Activated gamma-delta T cell treated with anti-CD3 and anti-CD28 coated beads, Interleukin-2, amount 50 U/mL, for 16 hours (primary cell): ENCODE measurements around the gene PTPN4.

Experiments used
- DNase-seq: peaks from one replicate; pipeline ENCODE4 v3.0.0-alpha.2; 2020; ENCODE audit warnings: low read depth

The PTPN4 gene

DNA sequence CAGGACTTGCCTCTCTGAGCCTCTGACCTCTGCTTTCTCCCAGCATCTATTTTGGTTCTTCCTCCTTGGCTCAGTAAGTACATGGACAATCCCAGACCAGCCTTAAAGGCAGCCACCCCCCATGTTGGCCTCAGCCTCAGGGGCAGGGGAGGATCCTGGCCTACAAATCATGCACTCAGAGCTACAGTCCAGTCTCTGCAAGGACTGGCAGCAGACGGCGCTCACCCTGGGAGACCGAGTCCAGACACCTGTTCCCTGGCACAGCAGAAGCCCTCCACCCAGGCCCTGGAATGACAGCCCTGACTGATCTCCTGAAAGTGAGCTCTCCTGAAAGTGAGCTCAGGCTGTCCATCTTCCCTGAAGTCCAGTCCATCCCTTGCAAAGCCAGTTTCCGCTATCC is 25.7 kb upstream of the PTPN4 start:
- DNase-seq: no peak

GRCh38 chr2:119735565-119735964 is 24.2 kb upstream of the PTPN4 start:
- no peak for DNase-seq

DNA sequence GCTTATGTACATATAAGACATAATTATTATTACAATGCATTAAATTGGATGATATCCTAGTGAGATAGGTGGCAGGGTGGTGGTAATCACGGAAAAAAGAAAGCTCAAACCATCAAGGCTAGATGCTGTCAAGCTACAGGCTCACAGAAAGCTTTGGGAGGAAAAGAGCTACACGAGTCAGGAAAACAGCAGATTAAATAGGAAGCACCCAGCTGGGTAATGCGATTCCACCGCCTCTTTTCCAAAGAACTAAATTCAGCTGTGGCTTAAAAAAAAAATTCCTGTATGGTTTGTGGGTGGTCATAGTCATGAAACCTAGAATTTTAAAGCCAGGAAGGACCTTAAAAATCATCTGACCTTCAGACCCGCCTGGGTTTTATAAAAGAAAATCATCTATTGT is 23.7 kb upstream of the PTPN4 start:
- DNase-seq: no peak

- no peak for DNase-seq
Observed at GRCh38 chr2:119739580-119740255, 20.0 kb upstream of the PTPN4 start.

DNA sequence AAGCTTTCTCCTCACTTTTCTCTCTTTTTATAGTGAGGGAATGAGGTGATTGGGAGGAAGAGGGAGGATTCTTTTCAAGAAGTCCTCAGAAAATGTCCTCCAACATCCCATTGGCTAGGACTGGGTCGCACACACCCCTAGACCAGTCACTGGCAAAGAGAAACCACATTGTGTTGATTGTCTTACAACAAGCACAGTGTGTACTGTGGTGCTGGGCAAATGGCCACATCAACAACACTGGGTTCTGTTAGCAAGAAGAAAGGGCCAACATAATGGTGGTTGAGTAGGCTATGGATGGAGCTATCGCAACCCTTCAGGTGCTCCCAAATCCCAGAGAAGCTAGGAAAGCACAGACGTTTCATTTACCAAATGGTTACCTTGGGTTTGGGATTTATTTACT is 18.7 kb upstream of the PTPN4 start:
- DNase-seq: no peak

DNA sequence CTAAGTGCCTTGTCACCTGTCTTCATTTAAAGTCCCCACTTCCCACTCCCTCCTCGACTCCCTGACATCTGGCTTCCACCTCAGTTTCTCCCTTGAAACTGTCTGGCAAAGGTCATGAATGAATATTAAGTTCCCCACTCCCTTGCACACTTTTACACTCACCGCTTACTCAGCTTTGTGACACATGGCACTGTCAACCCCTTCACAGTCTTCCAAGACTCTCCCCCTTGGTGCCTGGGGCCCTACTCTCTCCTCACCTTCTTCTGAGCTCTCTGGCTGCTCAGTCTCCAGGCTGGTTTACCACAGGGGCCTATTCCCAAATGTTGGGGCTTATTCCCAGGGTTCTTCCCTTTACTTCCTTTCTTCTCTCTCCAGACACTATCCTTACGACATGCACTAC is 17.9 kb upstream of the PTPN4 start:
- no peak for DNase-seq

DNA sequence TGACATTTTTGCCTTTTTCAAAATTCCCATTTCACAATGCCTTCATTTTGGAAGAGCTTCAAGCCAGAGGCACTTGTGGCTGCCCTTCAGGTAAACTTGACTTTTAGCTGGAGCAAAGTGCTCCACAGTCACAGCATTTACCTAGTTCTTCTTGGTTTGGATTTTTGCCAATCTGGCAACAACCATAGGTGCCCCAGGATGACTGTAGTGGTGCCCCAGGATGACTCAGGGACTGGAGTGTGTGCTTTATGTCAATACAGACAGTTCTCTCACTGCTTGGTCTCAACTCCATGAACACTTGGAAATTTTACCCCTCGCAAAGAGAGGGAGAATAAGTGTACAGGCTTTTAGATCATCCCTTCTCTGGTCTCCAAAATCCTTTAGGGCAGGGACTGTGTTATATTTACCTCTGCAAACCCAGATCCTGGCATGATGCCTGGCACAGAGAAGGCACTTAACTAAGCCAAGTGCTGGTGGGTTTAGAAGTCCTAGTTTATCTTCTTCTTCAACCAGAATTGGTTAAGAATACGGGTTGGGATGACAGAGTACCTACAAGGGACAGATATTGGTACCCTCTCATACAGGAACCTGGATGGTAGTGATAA is 15.3 kb upstream of the PTPN4 start:
- no peak for DNase-seq

GRCh38 chr2:119745566-119745965 is 14.2 kb upstream of the PTPN4 start:
- DNase-seq: no peak

DNA sequence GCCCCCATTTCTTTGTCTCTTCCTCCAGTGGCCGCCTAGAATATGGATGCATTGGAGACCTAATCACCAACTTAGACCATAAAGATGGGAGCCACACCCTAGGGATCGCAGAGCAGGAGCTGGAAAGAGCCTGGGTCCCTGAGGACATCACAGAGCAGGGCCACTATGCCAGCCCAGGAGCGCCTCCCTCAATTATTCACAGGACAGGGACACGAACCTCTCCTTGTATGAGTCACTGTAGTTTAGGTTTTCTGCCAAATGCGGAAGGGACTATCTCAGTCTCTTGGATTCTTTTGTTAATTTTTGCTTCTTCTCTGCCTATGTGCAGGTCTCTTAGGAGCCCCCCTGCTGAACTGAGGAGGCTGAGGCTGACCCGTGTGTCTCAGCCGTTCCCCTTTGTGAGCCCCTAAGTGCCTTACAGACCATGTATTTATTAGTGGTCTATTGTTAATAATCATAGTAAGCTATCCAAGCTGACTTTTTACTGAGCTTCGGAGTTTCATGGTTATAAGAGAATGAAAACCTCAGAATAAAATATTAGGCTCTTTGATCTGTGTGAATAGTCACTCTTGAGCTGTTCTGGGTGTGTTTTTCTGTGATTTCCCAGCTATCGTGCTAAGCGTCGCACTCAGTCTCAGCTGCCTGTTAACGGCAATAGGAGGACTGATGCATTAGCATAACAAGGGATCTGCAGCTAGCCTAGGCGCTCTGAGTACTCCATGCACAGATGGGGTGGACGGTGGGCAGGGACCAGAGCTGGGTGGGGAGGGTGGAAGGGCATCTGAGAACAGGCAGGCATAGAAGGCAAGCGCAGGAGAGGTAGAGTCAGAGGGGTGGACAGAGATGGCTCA is 12.7 kb upstream of the PTPN4 start:
- DNase-seq: no peak

GRCh38 chr2:119748135-119748534 is 11.6 kb upstream of the PTPN4 start:
- no peak for DNase-seq

GRCh38 chr2:119749477-119750012 is 10.2 kb upstream of the PTPN4 start:
- DNase-seq: no peak

- no peak for DNase-seq
Observed at GRCh38 chr2:119751706-119752105, 8.0 kb upstream of the PTPN4 start.

- DNase-seq: no peak
Observed at GRCh38 chr2:119753041-119753929, 6.4 kb upstream of the PTPN4 start.

DNA sequence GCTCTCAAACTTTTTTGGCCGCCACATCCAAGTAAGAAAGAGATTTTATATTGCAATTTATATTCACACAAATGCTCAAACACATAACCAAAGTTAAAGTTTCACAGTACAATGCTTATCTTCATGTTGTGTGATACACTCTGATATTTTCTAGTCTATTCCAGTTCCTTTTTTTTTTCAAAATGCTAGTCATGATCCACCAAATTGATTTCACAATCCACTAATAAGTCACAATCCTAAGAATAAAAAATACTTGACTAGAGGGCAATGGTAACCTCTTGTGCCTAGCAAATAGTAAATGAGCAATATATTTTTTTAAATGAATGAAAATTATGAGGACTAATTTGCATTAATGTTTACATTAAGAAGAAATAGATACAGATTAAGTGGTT is 5.8 kb upstream of the PTPN4 start:
- DNase-seq: no peak

DNA sequence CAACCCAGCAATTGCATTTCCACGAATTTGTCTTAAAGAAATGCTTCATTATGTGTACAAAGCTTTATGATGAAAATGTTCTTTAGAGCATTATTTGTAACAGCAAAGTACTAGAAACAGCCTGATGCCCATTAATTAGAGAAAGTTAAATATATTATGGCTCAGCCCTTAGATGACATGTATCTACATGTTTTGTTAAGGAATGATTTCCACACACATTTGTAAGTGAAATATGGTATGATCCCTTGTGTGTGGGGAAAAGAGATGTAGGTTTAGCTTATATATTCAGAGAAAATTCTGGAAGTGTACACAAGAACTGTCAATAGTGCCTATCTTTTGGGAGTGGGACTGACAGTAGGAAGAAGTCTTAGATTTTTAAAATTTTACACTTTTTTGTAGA is 3.8 kb upstream of the PTPN4 start:
- DNase-seq: no peak

GRCh38 chr2:119756837-119757236 is 2.9 kb upstream of the PTPN4 start:
- peak; percentile 5 for DNase-seq

GRCh38 chr2:119758881-119759450 is 756 bp upstream of the PTPN4 start:
- no peak for DNase-seq

DNA sequence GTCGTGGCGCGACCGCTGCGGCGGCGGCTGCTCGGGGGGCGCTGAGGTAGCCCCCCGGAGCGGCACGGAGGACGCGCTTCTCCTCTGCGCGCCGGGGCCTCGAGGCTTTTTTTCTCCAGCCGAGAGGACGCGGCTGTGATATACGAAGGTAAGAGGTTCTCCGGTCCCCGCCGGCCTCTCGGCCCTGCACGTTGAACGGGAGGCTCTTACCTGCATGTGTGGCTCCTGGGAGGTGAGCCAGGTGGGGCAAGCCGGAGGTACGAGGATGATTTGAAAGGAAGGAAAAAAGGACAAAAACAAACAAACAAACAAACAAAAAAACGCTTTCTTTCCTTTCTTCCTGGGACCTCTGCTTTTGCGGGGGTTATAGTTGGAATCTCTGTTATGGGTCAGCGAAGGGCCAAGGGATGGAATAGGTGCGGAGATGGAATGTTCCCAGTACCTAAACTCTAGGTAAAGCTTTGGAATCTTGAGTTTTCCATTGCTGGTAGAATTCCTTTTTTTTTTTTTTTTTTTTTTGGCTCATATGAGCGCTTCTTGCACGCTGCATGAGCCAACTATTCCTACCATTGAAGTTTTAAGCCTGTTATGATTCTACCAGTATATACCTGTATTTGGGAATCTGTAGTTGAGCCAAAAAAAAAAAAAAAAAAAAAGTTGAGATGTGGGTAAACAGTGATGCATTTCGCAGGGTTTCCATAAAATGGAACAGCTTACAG is 674 bp downstream of the PTPN4 start:
- no peak for DNase-seq

DNA sequence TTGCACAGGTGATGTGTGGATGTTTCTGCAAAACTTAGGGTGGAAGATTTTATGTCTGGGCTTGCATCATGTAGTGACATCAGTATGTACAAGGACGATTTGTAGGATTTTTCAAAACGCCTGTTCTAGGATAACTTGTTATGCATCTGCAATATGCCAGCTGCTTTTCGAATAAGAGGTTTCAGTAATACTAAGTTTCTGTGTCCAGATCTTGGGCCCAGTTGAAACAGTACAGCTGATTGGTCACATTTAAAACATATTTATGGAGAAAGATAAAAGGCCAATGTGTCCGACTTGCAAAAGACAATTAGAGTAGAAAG is 1.2 kb downstream of the PTPN4 start:
- DNase-seq: no peak

GRCh38 chr2:119764832-119765231 is 5.1 kb downstream of the PTPN4 start:
- no peak for DNase-seq

DNA sequence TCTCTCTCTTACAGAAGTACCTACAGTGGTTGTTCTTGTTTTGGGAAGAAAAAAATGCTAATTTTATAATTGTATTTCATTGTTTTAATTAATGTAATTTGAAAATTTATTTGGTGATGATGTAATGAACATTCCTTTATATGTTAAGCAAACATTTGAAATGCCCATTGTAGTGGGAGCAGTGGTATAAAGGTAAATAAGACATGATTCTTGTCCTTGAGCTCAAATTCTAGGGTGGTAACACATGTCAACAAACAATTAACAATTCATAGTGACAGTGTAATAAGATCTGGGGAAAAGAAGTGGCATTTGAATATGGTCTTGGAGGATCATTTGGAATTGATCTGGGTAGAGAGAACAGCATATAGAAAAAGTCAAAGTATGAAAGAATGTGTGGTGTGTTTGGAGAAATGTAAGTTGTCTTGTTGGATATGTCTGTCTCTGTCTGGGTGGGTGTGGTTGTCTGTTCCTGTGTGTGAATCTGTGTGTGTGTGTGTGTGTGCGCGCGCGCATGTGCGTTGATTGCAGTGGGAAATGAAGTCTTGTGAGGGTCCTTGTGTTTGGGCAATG is 5.8 kb downstream of the PTPN4 start:
- no peak for DNase-seq
